SHP77 treated with DMSO at 0.1 percent for 48 hours (cell line): ENCODE measurements around the gene NOL3.
A peak's percentile ranks its signal among the peaks of the same experiment; 100 is the strongest.
"Not testable (repeated sequence)": the region's sequence is repeated elsewhere in the genome, so short reads cannot be mapped to it uniquely, and the experiment has no call there.

ENCODE experiments used
- DNase-seq: peaks from one replicate; lab custom pipeline; 2025; lab: John Stamatoyannopoulos, UW

Gene NOL3

DNA sequence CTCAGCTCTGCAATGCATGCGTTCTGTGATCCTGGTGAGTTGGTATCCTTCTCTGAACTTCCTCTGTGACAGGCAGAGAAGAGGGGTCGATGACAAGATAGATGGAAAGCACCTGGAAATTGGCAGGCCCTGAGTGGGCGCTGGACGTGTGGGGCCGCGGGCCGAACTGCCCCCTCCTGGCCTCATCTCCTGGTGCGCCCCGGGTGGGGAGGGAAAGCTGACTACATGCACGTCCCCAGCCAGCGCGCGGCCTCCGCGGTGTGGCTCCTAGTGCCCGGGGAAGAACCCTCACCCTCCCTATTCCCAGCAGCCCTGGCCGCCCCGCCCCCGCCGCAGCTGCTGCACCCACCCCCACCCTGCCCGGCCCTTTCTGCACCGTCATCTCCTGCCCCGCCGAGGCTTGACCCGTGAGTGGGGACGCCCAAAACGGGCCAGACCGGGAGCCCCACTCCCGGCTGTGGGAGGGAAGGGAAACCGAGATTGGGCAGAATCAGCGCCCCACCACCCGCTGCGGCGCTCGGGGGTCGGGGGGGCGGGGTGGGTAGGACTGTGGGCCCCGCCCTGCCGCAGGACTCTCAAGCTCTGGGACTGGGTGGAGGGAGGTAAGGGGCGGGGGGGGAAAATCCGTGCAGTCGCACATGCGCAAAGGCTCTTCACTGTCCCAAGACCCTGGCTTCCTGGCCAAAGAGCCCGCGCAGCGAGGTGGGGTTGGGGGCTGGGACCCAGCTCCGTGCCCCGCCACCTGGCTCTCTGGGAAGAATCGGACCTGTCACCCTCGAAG is at the start of gene NOL3:
Gene NOL3 (plus strand): TSS at position 371 of the 781 bp plus-strand sequence.
- peak; percentile 71 for DNase-seq

DNA sequence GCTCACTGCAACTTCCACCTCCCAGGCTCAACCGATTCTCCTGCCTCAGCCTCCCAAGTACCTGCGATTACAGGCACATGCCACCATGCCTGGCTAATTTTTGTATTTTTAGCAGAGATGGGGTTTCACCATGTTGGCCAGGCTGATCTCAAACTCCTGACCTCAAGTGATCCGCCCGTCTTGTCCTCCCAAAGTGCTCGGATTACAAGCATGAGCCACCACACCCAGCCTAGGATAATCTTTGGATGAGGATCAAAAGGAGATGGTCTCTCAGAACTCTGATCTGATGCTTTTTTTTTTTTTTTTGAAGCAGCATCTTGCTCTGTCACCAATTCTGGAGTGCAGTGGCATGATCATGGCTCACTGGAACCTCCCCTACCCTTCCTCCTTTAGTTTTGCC is 47.5 kb upstream of the NOL3 start:
- not testable (repeated sequence) for DNase-seq

DNA sequence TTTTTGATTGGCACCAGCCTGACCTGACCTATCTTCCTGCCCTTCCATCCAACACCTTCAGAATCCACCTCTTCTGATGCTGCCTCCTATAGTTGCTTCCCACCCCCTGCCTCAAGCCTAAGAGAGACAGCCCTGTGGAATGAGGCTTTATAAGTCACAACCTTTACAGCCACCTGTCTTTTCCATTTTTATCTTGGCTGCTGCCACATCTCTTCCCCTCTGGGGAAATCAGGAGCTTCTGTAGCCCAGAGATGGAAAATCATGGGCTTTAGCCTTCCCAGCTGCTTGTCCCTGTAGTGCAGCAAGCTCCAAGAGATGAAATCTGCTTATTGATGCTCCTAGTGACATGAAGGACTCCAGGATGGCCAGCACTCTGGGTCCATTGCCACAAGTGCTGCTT is 41.9 kb upstream of the NOL3 start:
- DNase-seq, result no peak

DNA sequence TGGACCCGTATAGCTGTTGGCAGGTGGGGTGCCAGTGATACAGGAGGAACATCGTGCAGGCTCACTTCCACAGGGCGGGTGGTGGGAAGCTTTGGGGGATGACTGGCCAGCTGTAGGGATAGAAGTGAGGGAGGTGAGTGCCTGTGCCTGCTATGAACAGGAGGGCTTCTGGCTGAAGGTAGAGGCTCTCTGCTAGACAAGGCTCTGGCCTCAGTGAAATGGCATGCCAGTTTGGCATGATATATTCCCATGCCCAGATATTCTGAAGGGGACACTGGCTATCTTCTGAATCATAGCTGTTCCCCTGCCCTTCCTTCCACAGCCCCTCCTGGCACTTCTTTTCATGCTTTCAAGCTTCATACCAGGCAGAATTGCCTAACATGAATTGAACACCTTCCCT is 41.5 kb upstream of the NOL3 start:
- DNase-seq, result no peak

DNA sequence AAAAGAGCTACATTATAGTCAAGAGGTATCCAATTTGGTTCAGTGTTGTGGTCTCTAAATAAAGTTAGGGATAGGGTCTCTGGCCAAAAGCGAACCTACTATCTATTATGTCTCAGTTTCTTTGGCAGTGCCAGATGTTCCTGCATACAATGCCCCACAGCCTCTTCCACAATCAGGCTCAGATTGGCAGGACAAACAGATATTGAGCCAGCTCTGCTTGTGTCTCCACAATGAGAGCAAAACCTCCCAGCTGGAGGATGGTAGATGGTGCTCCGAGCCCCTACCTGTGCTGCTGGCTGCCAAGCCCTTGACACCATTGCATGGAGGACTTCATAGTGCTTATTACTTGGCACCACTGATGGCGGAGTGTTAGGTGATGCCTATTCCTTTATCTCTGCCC is 40.9 kb upstream of the NOL3 start:
- DNase-seq, result no peak

DNA sequence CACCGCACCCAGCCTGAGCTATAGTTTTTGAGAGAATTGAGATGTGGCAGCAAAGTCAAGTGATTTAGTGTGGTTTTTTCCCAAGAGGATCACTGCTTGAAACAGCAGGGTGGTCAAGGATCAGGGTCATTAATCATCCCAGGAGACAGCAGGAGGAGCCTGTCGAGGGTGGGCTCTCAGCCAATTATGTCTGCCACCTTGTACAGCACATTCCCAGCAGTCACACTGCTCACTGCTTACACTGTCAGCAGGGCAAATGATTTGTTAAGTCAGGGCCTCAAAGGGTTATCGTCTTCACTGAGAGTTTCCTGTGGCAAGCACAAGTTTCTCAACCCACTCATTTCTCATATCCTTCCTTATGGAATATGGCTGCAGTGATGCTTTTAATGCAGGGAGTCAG is 32.7 kb upstream of the NOL3 start:
- DNase-seq, result no peak

DNA sequence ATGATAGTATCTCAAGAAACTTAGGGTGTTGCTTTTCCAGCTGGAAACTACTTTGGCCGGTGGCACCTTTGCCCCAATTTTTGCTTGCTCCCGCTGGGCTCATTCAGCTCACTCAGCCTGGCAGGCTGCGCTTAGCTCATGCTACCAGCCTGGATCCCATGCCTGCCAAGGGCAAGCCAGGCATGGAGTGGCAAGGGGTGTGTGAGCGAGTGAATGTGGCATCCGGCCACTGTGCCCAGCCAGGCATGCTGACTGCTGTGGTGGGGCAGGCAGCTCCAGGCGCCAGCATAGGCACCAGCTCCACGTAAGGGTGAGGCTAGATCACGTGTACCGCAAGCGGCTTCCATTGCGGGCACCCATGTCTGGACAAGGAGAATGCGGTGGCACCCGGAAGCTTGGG is 28.9 kb upstream of the NOL3 start:
- DNase-seq, result no peak

DNA sequence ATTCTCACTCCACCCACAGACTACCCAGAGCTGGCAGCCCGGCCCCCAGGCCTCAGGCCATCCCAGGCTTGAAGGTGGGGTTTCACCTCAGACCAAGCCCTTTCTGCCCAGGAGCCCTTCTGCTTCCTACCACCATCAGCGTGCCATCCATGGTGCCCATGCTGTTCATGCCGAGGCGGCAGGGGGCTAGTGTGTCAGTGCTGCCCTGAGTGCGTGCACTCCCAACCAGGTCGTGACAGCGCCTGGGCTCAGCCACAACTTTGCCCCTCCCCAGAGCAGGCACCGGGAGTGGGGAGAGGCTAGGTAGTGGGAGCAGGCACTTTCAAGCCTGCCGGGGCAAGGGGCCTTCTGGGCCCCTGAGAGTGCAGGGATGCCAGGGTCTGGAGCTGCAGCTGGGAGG is 28.0 kb upstream of the NOL3 start:
- DNase-seq, result no peak

DNA sequence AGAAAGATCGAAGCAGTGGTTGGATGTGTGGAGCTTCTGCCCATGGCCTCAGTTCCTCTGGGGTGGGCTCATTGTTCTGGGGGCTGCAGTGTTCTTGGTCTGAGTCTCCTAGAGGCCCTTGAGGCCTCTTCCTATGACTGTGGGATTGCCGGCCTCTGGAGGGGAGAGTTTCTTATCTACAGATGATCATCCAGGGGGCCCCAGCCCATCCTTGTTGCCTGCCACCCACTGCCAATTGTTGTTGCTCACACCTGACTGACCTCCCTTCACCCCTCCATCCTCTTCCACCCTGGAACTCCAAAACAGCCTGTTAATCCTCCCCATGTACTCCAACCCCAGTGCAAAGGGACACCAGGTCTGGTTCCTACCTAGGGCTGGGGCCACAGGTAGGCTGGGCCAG is 25.4 kb upstream of the NOL3 start:
- DNase-seq, result no peak

DNA sequence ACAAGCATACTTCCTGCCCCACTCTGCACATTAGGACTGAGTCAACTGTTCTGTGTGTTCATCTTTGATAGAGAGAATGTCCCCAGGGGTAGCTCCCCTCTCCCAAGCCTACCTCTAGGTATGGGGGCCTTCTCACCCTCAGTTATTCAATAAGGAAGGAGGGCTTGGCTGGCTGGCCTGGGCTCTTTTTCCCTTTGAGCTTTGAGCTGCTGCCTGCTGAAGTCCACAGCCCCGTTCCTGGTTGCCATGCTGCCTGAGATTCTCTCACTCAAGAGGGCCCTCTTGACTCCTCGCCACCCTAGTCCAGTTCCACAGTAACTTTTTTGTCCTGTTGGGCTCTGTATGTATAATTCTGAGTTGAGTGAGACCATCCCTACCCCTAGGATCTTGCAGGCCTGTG is 24.6 kb upstream of the NOL3 start:
- no peak for DNase-seq

DNA sequence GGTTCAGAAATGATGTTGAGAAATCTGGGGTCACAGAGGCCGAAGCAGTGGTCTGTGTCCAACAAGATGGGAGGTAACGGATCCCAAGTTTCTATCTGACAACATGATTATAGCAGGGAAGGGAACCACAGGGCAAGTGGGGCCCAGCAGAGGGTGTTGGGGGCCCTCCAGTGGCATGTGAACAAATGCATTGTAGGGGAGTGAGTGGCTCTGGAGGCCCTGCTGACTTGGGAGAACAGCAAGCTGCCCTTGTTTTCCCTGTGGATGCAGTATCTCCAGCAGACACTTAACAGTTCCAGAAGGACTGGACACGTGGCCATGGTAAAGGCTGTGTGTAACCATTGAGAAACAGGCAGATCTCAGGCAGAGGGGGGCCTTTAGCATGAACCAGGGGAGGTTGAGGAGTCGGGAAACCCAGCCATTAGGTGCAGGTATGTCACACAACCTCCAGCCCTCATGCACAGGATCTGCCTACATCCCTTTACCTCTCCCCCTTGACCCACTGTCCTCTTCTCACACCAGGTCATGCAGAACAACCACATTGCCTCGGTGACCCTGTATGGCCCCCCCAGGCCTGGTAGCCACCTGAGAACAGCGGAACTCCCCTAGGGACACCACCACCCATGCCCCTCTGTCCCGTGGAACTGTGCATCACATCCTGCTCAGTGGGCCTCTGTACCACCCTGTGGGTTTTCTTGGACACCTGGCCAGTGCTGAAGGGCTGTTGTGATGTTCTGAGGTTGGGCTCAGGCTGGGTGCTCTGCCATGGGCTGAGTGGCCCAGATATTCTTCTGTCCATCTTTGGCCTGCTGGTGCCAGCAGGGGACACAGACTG is 23.6 kb upstream of the NOL3 start:
- no peak for DNase-seq

DNA sequence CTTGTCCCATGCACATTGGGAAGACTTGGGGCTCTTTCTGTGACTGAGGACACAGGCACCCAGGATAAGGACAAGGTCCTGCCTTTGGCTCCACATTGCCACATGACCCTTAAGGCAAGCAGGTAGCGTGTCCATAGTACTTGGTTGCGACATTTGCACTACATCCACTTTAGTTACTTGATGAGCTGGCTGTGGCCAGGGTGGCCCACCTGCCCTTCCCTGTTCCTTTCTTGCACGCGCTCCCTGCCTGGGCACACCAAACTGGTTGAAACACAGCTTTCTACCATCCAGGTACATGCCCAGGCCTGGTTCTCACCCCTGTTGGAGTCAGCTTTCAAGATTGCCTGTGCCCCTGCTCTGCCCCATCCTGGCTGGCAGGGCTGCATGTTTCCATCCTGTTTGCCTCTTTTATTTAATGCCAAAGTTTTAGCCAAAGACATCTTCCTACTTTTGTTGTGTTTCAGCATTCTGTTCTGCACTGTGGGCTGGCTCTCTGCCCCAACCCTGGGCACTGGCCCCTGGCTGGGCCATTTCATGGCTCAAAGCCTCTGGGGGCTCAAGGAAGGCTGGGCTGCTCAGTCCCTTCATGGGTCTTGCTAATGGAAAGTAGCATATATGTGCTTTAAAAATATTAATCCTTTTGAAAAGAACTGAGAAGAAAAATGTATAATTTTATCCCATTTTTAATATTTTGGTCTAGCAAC is 22.7 kb upstream of the NOL3 start:
- DNase-seq, result no peak

DNA sequence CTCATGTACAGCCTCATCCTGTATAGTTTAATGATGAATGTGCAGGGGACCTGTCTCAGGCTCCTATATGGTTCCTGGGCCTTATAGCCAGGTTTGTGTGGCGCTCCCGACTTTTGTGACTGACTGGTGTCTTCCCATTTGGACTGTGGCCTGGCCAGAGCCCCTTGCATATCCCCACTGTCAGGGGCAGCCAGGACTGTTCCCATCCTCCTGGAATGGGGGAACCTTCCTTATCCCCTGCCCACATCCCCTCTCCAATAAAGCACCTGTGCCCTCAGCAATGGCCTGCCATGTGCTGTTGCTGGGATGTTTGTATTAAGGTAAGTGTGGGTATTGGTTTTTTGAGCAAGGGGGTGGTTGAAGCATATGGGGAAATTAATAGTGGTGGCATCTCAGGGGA is 22.1 kb upstream of the NOL3 start:
- no peak for DNase-seq

DNA sequence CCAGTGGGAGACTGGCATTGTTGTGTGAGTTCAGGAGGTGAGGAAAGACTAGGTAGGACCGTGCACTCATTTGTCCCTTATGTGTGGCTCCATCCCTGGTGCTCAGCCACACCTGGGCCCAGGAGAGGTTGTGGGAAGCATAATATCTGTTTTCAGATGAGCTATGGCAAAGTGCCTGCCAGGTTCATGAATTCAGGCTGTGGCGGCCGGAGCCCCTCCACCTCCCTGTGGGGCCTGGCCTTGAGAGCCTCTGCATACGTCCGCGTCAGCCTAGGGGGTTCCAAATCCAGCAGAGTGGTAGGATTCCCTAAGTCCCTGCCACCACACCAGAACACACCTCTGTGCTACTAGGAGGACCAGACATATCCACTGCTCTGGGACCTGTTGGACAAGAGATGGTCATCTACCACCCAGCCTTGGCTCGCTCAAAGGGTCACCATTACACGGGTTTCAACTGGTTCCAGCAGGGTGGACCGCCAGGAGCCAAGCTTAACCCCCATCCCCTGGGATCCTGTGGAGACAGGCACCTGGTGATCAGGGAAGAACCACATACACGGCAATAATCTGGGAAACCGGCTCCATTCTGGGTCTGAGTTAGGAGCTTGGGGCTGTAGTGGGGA is 21.6 kb upstream of the NOL3 start:
- no peak for DNase-seq

DNA sequence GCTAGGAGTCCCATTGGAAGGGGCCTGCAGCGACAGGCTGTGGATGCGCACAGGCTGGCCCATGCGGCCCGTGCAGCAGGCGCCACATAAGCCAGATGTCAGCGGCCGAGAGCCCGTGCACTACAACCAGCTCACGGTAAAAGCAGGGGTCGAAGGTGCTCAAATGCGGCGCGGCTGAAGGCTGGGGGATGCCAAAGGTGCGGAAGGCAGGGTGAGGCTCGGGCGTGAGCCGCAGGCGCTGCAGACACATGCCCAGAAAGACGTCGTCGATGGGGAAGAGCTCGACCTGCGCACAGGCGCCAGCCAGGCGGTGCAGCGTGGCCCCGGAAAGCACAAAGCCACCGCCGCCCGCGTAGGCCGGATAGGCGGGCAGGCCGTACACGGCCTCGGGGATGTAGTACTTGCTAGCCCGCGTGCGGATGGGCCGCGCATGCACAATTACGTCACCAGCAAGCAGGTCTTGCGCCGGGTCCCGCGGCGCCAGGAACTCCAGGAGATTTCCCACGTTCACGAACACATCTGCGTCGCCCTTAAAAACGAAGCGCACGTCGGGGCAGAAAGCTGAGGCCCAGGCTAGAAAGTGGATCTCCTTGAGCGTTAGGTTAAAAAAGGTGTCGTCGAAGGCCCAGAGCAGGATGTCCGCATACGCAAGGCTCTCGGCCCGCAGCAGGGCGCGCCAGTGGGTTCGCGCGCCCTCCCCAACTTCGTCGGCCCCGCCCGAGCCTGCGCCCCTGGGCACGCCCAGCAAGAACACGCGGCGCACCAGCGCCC is 20.9 kb upstream of the NOL3 start:
- DNase-seq, result no peak

DNA sequence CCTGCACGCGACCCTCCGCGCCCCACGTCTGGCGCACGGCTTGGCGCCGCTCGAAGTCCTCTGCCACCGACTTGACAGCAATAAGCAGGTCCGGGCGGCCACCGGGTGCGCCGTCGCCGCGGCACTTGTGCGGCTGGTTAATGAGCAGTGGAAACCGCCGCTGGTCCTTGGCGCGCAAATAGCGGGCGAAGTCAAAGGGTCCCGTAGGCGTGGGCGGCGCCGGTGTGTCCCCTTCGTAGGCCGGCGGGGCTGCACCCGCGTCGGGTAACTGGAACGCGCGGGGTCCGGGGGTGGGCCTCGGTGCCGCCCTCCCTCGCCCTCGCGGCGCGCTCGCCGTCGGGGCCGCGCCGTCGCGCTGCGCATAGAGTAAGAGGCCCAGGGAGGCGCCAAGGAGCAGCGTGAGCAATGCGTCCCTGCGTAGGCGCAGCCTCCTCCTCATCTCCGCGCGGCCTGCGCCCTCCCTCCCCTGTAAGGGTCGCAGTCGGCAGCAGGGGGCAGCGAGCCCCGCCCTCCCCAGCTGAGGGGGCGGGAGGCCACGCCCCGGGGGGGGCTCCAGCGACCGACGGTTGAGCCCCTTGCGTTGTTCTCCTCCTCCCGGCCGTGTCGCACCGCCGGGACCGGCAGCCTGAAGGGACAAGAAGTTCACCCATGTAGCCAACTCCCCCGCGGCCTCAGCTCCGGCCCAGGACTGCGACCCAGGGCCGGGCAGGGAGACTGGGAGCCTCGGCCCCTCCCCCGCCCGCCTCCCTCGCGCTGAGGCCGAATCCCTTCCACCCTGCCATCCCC is 20.1 kb upstream of the NOL3 start:
- no peak for DNase-seq

DNA sequence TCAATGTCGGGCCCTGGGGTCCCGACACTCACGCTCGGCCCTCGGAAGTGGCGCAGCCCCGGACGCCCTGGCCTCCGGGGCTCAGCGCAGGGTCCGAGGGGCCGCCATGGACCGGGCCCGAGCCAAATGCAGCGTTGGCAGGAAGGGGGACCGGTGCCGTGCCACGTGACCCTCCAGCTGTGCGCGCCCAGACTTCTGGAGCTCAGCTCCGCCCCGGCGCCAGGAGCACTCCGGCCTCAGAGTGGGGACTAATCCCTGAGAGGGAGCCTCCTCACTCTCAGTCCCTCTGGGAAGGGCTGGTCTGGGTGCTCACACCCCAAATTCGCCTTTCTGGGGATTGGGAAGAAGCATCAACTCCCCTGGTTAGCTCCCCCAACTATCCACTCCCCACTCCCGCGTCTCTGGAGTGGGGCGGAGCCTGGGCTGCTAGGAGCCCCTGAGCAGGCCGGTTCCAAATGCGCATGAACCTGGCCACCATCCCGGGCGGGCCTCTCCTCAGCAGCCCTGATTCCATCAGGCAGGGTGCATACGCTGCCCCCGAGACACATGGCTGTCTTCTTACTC is 19.4 kb upstream of the NOL3 start, which contains the start of gene B3GNT9:
Gene B3GNT9 (minus strand): TSS at position 166 of the 564 bp plus-strand sequence. CDS start 513 bp downstream, outside the sequence.
- DNase-seq, result no peak

DNA sequence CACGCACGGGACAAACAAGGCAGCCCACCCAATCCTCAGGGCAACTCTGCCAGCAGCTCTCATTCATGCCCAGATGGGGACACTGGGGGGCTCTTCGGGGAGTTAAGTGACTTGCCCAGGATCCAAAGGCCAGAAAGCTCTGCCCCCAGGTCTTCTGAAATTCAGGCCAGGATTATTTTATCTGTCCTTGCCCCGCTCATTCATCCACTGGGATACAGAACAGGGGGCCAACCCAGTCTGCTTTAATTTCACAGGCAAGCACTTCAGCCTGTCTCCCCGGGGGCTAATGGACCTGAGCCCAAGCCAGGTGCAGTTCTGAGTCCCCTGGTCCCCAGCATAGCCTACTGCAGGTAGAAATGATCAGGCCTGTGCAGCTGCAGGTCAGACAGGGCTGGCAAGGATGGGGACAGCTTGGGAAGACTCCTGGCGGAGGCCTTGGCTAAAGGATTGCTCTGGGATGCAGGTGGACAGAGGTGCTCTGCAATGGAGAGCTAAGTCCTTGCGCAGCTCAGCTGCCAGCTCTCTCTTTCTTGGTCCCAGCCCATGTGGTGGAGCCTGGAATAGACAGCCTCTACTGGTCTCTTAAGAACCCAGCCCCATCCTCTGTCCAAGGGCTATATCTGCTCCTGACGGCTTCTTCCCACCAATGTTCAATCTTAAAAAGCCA is 18.8 kb upstream of the NOL3 start:
- DNase-seq, result no peak

DNA sequence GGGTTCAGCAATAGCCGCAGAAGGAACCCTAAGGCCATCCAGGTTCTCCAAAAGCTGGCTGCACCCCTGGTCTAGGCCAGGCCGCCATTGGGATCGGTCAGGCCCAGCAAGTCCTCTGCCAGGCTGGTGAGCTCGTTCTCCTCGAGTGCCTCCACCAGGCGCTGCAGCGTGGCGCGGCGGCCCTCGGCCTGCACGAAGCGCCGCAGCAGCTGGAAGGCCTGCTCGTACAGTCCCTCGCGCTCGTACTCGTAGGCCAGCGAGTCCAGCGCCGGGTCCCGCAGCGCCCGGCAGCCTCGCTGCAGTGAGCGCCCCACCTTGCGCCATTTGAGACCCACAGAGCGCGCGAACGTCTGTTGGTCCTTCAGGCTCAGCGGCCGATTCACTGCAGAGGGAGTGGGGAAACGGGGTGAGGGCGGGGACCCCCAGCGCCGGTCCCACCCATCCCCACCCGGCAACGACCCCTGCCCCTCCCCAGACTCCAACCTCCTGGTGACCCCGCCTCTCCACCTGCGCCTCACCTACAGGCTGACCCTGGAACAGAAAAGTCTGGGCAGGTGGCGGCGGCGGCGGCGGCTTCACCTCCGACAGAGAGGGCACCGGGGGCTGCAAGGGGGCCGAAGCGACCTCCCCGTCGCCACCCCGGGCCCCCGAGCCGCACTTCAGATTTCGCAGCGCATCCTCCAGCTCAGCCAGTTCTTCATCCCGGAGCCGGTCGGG is 15.6 kb upstream of the NOL3 start:
- no peak for DNase-seq
